GM10266 (cell line): Measurements from ENCODE around the gene FOXD1.
"Not testable (repeated sequence)": the region's sequence is repeated elsewhere in the genome, so short reads cannot be mapped to it uniquely, and the experiment has no call there.

Experiments used
- DNase-seq: peaks from one replicate; pipeline ENCODE4 v3.0.0; 2012; ENCODE audit errors: extremely low spot score
- TF ChIP-seq, protein P1 (sequence below): IDR thresholded peaks from 2 replicates; pipeline ENCODE4 v1.5.1; 2012; ENCODE audit warnings: mild to moderate bottlenecking, low read depth; ENCODE audit not compliant: control insufficient read depth, insufficient read depth; ENCODE audit errors: missing control alignments

Gene FOXD1

DNA sequence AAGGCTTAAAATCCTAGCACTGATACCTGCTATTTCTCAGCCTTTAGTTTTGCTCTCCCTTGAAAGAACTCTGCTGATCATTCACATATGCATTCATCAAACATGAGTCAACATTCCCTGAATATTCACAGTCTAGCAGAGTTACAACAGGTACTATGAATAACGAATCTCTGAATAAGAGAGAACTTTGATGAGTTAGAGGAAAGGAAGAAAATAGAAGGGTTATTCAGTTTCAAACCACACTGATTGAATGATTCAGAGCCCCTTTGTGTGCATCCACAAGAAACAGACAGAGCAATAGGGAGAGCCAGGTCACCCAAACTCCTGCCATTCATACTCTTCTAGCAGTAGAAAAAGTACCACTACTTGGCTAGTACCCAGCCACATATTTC, 36.0 kb downstream of the FOXD1 start:
- TF ChIP-seq, protein P1, sequence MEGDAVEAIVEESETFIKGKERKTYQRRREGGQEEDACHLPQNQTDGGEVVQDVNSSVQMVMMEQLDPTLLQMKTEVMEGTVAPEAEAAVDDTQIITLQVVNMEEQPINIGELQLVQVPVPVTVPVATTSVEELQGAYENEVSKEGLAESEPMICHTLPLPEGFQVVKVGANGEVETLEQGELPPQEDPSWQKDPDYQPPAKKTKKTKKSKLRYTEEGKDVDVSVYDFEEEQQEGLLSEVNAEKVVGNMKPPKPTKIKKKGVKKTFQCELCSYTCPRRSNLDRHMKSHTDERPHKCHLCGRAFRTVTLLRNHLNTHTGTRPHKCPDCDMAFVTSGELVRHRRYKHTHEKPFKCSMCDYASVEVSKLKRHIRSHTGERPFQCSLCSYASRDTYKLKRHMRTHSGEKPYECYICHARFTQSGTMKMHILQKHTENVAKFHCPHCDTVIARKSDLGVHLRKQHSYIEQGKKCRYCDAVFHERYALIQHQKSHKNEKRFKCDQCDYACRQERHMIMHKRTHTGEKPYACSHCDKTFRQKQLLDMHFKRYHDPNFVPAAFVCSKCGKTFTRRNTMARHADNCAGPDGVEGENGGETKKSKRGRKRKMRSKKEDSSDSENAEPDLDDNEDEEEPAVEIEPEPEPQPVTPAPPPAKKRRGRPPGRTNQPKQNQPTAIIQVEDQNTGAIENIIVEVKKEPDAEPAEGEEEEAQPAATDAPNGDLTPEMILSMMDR = no peak
- DNase-seq = no peak

DNA sequence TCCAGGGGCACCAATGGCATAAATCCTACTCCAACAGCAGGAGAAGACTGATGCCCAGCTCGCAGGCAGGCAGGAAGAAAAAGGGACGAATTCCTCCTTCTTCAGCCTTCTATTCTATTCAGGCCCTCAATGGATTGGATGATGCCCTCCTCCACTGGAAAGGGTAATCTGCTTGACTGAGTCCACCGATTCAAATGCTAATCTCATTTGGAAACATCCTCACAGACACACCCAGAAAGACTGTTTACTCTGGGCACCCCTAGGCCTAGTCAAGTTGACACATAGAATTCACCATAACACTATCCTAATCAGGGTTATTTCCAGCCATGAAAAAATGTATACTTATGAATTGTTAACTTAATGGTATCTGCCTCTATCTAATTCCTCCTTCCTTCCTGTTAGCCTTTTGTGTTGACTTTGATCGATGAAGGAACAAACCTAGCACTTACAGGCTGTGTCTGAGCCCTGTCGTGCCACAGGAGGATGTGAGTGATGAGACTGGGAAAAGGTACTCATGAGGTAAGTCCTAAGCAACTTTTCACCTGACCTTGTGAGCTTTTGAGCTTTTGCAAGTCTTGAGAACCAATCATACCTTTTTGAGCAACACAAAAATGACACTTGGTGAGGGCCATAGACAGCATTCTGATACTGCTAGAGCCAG, 36.5 kb downstream of the FOXD1 start:
- no peak for DNase-seq
- TF ChIP-seq, protein P1 = no peak

DNA sequence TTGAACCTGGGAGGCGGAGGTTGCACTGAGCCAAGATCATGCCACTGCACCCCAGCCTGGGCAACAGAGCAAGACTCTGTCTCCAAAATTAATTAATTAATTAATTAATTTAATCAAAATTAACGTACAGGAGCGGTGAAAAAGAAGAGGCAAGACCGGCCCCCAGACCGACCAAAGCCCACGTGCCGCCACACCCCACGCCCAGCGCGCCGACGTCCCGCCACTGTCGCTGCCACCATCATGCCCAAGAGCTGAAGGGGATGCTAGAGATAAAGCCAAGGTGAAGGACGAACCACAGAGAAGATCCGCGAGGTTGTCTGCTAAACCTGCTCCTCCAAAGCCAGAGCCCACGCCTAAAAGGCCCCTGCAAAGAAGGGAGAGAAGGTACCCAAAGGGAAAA, 38.6 kb downstream of the FOXD1 start:
- DNase-seq = not testable (repeated sequence)

DNA sequence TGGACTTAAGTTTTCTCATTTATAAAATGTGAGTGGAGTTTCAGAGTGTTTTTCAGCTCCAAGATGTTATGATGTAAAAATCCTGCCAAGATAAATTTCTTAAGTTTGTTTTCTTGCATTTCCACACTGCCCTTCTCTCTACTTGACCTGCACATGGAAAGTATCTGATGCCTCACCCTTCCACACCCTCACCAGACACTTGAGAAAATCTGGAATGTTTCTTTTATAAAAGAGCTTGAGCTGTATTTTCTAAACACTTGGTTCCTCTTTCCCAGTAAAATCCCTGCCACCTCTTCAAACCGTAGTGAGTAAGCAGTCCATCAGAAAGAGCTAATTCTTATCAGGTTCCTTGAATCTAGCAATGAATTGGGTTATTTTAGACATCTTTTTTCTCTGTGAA, 42.9 kb downstream of the FOXD1 start:
- TF ChIP-seq, protein P1 = no peak
- DNase-seq = no peak

DNA sequence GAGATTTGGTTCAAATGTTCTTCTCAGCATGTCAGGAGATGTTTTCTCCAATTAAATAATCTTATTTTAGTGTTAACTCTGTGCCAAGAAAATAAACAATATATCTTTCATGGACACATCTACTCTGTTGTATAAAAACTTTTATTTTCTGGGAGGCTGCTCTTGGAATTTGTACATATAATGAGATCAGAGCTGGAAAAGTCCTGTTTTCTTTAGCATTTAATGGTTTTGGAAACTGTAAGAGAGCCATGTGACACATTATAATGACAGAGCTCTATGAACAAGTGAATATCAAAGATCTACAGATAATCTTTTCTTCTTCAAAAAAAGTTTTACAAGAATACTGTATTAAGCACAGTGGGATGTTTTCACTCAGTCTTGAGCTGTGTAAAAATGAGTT, 48.8 kb downstream of the FOXD1 start:
- DNase-seq = no peak

More for the DNA sequence above, 48.8 kb downstream of the FOXD1 start:
- TF ChIP-seq, protein P1 = no peak
